Gastrocnemius medialis (tissue), 4 donors: ENCODE results near the gene FLT1. TPM values are rescaled to one million over a fixed set of nuclear protein-coding genes. Genes with fewer than 3 reads are reported as not detected.

Source experiments
- ATAC-seq, 2 donors: fragments of 150-250 bp; one replicate each; pipeline ENCODE4 v1.9.1; 2016
- DNase-seq, 2 donors: peaks; one replicate each; pipeline ENCODE4 v3.0.0-alpha.2; 2019
- H3K27ac ChIP-seq, 4 donors: fragments of 200-600 bp; sonication (generic); 1 replicate in 1 of 4; 2 replicates in 3 of 4; pipeline ENCODE4 v1.5.1; 2016 to 2018; ENCODE audit warnings: mild to moderate bottlenecking in 2 of 4, moderate library complexity in 1 of 4
- H3K27me3 ChIP-seq, 3 donors: fragments of 200-600 bp; sonication (generic) in 2 of 3; 1 replicate in 1 of 3; 2 replicates in 2 of 3; pipeline versions ENCODE4 v1.5.1 to v1.6.0; 2016 to 2019; ENCODE audit warnings: mild to moderate bottlenecking in 1 of 3, moderate library complexity in 1 of 3
- H3K36me3 ChIP-seq, 2 donors: fragments of 200-600 bp; sonication (generic) in 1 of 2; one replicate each; pipeline ENCODE4 v1.5.1; 2017 to 2018
- H3K4me1 ChIP-seq, 2 donors: fragments of 200-600 bp; sonication (generic) in 1 of 2; one replicate each; pipeline ENCODE4 v1.5.1; 2016 to 2017; ENCODE audit warnings: mild to moderate bottlenecking in 2 of 2
- H3K4me3 ChIP-seq, 4 donors: fragments of 200-600 bp; sonication (generic) in 3 of 4; 1 replicate in 1 of 4; 2 replicates in 3 of 4; pipeline ENCODE4 v1.5.1; 2016 to 2019; ENCODE audit warnings: mild to moderate bottlenecking in 2 of 4
- H3K9me3 ChIP-seq, 3 donors: fragments of 200-600 bp; sonication (generic) in 2 of 3; 1 replicate in 1 of 3; 2 replicates in 2 of 3; pipeline ENCODE4 v1.5.1; 2016 to 2019
- POLR2A ChIP-seq, 2 donors: fragments of 450-650 bp; IDR thresholded peaks; one replicate each; pipeline ENCODE4 v1.6.1; 2017; ENCODE audit warnings: antibody characterized with exemption in 2 of 2, mild to moderate bottlenecking in 2 of 2, moderate library complexity in 2 of 2
- in situ Hi-C, 4 donors: fragments of 200-750 bp; cut with MboI; loops; one replicate each; pipeline versions ENCODE4 v1.15.0 to v1.8.0; 2017; ENCODE audit warnings: low sequenced_read_pairs in 4 of 4
- intact Hi-C: fragments of 100-400 bp; cut with DNase I; formaldehyde crosslinking; loops from one replicate; pipeline ENCODE4 v1.15.1; 2023; ENCODE audit warnings: low total_unique reads
- total RNA-seq, 4 donors: library from RNA; depleted of rRNA; stranded (reverse); fragments of >200 nt; gene quantifications; one replicate each; pipeline versions ENCODE4 v1.1.0 to v1.2.3, GENCODE V29; 2016
- TF ChIP-seq, protein P1 (sequence below), 5 experiments: fragments of 450-650 bp in 3 of 5; fragments of 200-600 bp in 2 of 5; sonication (generic) in 2 of 5; IDR thresholded peaks in 4 of 5; conservative IDR thresholded peaks in 1 of 5; 1 replicate in 4 of 5; 2 replicates in 1 of 5; pipeline ENCODE4 v1.5.1; 2016 to 2019; ENCODE audit warnings: antibody characterized with exemption in 5 of 5, mild to moderate bottlenecking in 3 of 5, moderate library complexity in 3 of 5

The FLT1 gene
- total RNA-seq, 4 donors from 2014 or later: 20.7 to 42.9 (median 29.5) TPM

GRCh38 chr13:28470296-28470695 lies 24.6 kb downstream of the FLT1 start:
- in situ Hi-C loops (no loop called here), intact Hi-C loops (no loop called here)
- DNase-seq (no peak), ATAC-seq (no peak)
- Histone ChIP-seq H3K36me3 (no peaks in the 10 kb centered on the region), H3K4me3 (no peak overlapping the region), H3K4me1 (no peaks in the 10 kb centered on the region), H3K27me3 (no peaks in the 10 kb centered on the region), H3K27ac (no peak overlapping the region), H3K9me3 (no peaks in the 10 kb centered on the region)
- TF ChIP-seq POLR2A (IDR thresholded peaks at IDR 0.05): no peak
- TF ChIP-seq, protein P1, sequence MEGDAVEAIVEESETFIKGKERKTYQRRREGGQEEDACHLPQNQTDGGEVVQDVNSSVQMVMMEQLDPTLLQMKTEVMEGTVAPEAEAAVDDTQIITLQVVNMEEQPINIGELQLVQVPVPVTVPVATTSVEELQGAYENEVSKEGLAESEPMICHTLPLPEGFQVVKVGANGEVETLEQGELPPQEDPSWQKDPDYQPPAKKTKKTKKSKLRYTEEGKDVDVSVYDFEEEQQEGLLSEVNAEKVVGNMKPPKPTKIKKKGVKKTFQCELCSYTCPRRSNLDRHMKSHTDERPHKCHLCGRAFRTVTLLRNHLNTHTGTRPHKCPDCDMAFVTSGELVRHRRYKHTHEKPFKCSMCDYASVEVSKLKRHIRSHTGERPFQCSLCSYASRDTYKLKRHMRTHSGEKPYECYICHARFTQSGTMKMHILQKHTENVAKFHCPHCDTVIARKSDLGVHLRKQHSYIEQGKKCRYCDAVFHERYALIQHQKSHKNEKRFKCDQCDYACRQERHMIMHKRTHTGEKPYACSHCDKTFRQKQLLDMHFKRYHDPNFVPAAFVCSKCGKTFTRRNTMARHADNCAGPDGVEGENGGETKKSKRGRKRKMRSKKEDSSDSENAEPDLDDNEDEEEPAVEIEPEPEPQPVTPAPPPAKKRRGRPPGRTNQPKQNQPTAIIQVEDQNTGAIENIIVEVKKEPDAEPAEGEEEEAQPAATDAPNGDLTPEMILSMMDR (IDR thresholded peaks at IDR 0.05 in 4 of 5, conservative IDR thresholded peaks at IDR 0.05 in 1 of 5): no peak

- no peak for ATAC-seq
- in situ Hi-C loops: no loop called here
- Histone ChIP-seq H3K9me3 (no peaks in the 10 kb centered on the region), H3K36me3 (no peaks in the 10 kb centered on the region), H3K4me3 (no peak overlapping the region), H3K4me1 (no peaks in the 10 kb centered on the region), H3K27me3 (no peaks in the 10 kb centered on the region), H3K27ac (peak overlapping the region in 2 of 4 donors; percentile 25 to 29)
- no peak for DNase-seq
- TF ChIP-seq, protein P1 (IDR thresholded peaks at IDR 0.05 in 4 of 5, conservative IDR thresholded peaks at IDR 0.05 in 1 of 5): no peak
- intact Hi-C loops: no loop called here
Observed at GRCh38 chr13:28469316-28469715, 25.6 kb downstream of the FLT1 start.

DNA sequence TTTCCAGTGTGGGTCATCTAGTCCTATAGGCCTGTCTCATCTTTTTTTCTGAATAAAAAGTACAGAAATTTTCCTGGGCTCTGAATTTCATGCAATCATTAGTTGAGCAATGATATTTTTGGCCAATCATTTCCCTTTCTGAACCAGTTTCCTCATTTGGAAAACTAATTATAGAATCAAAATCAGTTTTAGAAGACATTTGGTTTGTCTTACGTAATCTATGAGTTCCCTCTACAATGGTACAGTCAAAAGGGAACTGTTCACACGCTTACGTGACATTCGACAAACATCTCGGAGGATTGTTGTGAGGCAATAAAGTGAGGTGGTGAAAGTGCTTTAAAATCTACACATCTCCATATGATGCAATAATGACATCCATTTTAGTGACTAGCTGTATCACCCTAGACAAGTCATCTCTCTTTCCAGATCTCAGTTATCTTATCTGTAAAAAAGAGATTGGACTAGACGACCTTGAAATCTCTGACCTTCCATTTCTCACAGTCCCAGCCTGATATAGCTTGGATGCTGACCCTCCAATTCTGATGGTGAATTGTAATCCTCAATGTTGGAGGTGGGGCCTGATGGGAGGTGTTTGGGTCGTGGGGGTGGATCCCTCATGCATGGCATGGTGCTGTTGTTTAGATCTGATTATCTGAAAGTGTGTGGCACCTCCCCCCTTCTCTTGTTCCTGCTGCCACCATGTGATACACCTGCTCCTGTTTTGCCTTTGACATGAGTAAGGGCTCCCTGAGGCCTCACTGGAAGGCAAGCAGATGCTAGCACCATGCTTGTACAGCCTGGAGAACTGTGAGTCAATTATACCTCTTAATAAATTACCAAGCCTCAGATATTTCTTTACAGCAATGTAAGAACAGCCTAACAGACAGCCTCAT lies 26.7 kb downstream of the FLT1 start:
- ATAC-seq: peak in 1 of 2 donors; percentile 25
- no peaks in the 10 kb centered on the region for H3K4me1 ChIP-seq

GRCh38 chr13:28467034-28467433 lies 27.9 kb downstream of the FLT1 start:
- intact Hi-C loops (no loop called here), in situ Hi-C loops (no loop called here)
- ATAC-seq: no peak
- H3K27ac ChIP-seq: no peak overlapping the region
- no peaks in the 10 kb centered on the region for H3K27me3 ChIP-seq
- H3K9me3 ChIP-seq: no peaks in the 10 kb centered on the region
- TF ChIP-seq, protein P1 (IDR thresholded peaks at IDR 0.05 in 4 of 5, conservative IDR thresholded peaks at IDR 0.05 in 1 of 5): no peak
- no peak for TF ChIP-seq POLR2A (IDR thresholded peaks at IDR 0.05)
- H3K36me3 ChIP-seq: no peaks in the 10 kb centered on the region
- DNase-seq: no peak
- no peaks in the 10 kb centered on the region for H3K4me1 ChIP-seq
- no peak overlapping the region for H3K4me3 ChIP-seq

More for the DNA sequence above, 26.7 kb downstream of the FLT1 start:
- no peak for DNase-seq
- Histone ChIP-seq H3K27ac (peak overlapping the region in 2 of 4 donors; percentile 29 to 38), H3K4me3 (no peak overlapping the region), H3K36me3 (no peaks in the 10 kb centered on the region), H3K9me3 (no peaks in the 10 kb centered on the region), H3K27me3 (no peaks in the 10 kb centered on the region)
- intact Hi-C loops: no loop called here
- in situ Hi-C loops: no loop called here
- TF ChIP-seq, protein P1 (IDR thresholded peaks at IDR 0.05 in 4 of 5, conservative IDR thresholded peaks at IDR 0.05 in 1 of 5): no peak
- TF ChIP-seq POLR2A (IDR thresholded peaks at IDR 0.05): no peak
